NCI-H1048 (cell line): ENCODE results near the gene MYO3B.
"Not testable (repeated sequence)": the region's sequence is repeated elsewhere in the genome, so short reads cannot be mapped to it uniquely, and the experiment has no call there.

ENCODE experiments used
- DNase-seq: peaks from one replicate; lab custom pipeline; 2025; lab: John Stamatoyannopoulos, UW

Gene MYO3B

DNA sequence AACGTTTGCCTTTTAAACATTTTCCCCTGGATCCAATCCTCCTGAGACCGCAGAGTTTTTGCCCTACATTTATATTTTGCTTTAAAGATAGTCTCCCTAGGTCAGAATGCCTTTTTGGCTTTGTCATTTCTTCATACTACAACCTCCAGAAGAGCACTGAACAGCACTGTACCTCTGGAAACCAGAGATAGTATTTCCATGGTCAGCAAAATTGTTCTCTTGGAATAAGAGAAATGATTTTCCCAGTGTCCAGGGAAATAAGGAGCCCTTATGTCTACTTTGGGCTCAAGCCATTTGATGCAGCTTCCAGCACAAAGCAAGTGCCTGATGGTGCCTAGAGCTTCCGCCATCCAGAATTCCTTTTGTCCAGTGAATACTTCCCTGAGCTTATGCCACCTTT lies 461.7 kb downstream of the MYO3B start:
- DNase-seq, result no peak

DNA sequence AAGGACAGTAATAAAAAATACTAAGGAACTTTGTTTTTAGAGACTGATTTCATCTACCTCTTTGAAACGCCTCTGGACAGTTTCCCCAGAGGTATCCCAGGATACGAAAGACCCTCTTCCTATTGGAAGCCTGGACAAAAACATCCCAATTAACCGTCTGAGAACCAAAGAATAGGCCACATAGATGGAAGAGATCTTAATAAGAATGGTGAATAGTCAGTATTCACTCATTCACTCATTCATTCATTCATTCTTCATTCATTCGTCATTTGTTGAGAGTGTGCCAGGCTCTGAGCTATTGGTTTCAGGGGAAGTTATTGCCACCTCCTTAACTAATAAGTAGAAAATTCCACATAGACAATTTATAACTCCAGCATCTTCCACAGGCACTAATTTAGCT lies 464.0 kb downstream of the MYO3B start:
- DNase-seq, result no peak

DNA sequence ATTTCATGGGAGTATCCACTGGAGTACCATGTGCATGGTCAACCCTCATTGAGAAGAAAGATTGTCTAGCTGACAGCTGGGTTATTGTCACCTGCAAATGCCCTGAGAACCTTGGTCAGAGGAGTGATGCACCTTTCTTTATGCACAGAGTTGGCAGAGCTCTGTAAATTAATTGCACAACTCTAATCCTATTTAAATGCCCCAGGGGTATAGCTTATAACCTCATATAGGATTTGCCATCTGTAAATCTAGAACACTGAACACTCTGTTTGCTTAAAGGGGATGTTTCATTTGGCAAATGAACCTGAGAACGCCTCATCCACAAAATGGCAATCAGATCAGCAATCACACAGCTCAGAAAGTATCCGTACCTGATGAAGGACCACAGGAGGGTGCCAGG lies 465.4 kb downstream of the MYO3B start:
- no peak for DNase-seq

DNA sequence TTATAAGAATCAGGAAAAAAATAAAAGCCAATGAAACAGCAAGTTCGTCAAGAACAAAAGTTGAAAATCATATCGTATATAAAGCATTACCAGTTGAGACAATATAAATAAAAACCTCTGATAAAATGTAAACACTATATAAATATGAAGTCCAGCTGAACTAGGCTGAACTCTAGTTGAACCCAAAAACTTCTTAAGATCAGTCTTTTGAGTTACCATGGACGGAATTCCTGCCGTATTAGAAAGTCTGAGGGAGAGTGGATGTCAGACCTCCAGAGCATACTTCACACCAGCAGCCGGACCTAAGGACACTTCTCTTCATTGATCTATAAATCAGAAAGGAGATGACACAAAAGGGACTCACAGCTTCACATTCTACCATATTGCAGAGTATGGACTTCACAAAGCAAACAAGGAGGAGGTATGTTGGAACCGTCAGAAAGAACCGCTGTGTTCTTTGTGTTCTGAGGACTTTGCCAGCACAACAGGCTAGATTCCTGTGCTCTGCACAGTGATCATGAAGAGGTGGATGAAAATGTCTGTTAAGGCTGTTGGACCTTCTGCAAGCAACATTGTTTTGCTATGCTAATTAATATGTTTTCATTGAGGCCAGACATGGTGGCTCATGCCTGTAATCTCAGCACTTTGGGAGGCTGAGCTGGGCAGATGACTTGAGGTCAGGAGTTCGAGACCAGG lies 469.9 kb downstream of the MYO3B start:
- no peak for DNase-seq

DNA sequence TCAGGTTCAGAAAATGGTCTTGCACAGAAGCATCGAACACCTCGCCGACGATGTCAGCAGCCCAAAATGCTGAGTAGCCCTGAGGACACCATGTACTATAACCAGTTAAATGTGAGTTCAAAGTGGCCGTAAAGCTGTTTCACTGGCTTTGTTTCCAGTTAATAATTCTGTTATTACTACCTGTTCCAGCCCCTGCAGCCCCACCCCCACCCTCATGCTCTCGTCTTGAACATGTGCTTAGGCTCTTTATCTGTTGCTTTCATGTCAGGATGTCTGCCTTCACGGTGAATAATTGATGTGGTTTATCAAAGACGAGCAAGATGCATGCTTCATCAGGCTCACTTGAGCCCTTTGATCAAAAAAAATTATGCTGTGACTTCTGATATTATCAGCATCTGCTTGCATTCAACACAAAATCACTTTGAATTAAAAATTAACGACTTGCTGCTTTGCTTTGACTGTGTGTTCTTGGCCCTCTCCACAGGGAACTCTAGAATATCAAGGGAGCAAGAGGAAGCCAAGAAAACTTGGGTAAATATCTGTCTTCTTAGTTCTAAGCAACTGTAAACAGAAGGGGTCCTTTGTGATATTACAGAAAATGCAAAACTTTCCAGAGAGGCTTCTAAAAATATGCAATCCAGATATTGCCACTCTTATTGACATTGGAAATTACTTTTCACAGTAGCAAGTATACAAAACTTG lies 473.8 kb downstream of the MYO3B start:
- DNase-seq, result no peak

DNA sequence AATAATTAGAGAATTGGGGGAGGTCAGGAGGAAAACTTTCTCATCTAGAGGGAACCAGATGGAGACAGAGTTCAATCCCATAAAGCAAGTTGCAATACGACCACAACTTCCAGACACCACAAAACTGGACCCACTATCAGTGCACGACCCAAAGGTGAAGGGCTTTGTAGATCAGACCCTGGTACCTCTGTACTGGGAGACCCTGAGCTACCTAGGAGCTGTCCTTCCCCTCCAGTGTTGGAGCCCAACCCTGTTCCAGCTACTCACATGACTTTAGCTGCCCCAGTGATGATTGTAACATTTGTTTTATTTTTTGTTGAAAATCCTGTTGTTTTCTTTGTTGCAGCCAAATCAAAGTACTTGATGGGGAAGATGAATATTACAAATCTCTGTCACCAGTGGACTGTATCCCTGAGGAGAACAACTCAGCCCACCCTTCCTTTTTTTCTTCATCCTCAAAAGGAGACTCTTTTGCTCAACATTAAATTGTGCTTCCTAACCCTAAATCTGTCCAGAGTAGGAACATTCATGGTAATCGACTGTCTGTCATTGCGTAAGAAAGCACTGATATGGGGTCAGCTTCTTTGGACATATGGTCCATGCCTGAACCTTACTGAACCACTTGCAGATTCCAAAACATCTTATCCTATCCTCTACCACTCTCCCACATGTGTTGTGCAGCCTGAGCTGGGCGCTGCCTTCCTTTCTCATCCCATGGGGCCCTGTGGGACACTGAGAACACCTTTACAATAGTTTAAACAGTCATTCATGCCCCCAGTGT lies 474.9 kb downstream of the MYO3B start:
- DNase-seq, result no peak

DNA sequence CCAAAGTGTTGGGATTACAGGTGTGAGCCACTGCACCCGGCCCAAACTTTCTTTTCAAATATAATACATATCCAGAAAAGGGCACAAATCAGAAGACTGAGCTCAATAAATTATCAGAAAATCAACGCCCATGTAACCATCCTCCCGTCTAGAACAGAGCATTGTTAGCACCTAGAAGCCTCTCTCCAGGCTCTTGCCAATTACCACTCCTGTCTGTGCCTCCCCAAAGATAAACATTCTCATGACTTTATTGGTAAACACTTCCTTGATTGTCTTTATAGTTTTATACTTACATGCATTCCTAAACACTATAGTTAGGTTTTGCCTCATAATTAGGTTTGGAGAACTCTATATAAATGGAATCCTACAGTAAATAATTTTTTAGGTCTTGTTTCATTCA lies 478.7 kb downstream of the MYO3B start:
- no peak for DNase-seq

DNA sequence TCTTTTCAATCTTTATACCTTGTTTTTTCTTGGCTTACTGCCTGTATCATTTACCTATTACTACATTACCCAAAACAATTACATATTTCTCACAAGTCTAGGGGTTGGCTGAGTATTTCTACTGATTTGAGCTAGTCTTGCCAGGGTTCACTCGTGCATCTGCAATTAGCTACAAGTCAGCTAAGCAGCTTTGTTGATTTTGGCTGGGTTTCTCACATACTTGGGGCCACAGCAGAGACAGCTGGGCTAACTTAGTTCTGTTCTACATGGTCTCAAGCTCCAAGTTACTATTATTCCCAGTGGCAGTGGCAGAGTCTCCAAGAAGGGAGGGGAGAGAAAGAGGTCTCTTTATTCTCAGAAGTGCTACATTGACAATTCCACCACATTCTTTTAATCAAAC lies 482.5 kb downstream of the MYO3B start:
- no peak for DNase-seq

DNA sequence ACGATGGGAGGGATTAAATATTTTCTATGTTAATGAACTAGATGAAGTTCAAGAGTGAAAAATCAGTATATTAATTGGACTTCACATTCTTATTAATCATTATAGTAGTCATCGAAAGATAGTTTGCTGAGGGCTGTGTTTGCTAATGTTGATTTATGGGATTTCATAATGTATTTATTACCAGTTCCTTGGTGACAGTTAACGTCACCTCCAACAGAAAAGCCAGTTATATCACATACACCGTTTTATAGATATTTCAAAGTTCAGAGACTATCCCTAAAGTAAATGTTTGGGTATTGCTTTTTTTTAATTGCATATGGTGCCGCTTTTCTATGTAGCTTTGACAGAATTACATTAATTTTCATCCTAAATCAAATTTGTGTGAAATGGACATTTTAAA lies 487.8 kb downstream of the MYO3B start:
- DNase-seq, result no peak

DNA sequence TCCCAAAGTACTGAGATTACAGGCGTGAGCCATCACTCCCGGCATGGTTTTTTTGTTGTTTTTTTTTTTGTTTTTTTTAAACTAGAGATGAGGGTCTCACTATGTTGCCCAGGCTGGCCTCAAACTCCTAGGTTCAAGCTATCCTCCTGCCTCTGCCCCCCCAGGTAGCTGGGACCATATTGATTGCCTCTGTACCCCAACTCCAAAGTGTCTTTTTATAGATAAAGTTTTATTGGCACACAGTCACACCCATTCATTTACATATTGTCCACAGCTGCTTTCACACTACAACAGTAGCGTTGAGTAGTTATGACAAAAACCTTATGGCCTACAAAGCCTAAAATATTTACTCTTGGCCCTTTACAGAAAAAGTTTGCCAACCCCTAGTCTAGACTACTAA lies 492.0 kb downstream of the MYO3B start:
- DNase-seq, result no peak

DNA sequence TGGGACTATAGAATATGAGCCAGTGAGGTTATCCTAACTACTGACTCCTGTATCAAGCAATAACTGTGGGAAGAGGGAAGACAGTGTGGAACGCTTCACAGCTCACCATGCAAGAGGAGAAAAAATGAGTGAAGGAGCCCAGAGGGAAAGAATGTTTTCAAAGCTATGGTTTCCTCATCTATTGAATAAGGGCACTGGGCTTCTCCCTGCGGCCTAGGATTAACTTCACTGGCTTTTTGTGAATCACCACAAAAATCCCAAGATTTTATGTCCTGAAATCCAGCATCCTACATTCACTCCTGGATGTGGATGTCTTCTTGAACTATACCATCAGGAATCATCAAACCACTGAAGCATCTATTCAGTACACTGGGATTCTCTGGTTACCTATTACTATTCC lies 492.7 kb downstream of the MYO3B start:
- DNase-seq, result no peak

DNA sequence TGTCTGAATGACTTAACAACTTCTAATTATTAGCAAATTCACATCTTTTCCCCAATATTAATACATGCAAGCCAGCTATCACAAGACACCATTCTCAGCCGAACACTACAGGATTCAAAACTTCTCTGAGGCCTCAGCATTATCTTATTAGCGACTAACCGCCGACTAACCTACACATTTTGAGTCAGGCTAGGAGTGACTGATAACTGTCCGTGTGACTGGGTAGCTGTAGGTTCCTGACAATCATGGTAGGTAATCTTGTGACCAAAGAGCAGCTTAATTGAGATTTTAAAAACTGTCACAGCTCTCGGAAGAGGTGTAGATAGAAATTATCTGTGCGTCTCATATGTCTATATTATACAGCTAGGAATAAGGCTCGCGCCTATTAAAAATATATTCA lies 493.1 kb downstream of the MYO3B start:
- DNase-seq, result no peak

DNA sequence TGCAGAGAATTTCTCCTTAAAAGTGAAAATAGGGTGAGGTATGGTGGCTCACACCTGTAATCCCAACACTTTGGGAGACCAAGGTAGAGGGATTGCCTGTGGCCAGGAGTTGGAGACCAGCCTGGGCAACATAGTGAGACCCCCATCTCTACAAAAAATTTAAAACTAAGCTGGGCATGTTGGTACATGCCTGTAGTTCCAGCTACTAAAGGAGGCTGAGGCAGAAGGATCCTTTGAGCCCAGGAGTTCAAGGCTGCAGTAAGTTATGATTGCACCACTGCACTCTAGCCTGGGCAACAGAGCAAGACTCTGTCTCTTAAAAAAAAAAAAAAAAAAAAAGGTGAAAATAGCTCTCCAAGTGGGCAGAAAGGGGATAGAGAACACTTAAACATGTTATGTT lies 496.3 kb downstream of the MYO3B start:
- not testable (repeated sequence) for DNase-seq

DNA sequence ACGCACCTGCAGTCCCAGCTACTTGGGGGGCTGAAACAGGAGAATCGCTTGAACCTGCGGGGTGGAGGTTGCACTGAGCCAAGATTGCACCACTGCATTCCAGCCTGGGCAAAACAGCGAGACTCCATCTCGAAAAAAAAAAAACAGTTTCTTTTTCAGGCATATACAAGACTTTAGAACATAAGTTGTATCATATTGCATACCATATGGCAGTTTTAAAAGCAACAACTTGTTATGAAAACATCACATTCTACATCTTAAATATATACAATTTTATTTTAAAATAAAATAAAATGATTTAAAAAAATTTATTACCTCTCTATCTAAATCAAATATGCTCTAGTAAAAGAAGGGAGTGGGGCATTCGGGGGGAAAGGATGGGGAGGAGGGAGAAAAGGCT lies 497.8 kb downstream of the MYO3B start:
- DNase-seq, result no peak

DNA sequence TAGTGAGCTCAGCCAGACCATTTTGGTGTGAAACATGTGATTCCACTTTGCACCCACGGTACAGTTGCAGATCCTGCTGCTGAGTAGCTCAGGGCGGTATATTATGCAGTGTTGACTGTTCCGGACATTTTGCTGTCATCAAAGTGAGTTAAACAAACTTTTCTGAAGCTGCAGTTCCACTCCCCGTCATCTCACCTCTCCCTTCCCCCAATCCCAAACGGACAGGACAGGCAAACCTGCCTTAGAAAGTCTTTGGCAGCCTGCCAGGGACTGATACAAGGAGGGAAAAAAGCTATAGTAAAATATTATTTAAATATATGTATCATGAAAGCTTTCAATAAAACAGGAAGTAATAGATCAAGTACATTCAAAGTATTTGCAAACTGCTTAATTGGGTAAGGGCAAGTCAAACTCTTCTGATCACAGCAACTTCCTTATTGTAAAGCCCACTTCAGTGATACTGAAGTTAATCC lies 501.7 kb downstream of the MYO3B start:
- no peak for DNase-seq

DNA sequence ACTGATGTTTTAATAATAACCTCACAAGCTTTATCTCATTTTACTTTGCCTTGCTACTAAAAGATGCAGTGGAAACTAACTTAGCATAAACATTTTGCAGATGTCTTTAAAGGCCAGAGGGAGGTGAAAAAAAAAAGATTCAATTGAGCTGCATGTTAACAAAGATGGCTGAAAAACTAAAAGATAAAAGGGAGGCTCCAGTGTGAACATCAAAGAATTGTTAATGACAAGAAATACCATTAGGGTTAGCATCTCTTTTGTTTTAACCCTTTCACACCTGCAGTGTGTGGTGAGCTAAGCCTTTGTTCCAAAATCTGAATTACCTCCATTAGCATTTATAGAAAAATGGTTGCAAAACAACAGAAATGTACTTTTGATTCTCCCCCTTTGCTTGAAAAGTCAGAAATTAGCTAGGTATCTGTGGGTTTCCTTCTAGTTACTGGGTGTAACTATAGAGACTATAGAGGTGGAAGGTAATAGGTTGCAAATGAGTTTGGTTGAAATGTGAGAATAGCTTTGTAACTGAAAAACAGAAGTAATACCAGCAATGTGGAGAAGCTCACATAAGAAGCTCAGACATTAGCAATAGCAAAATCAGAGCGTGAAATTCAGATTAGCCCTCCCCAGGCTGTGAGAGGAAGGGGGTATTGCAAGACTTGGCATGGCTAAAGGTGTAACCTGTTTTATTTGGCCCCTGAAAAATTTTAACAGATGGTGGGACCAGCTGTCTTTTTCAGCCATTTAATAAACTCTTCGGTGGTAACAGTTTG lies 502.4 kb downstream of the MYO3B start:
- no peak for DNase-seq

DNA sequence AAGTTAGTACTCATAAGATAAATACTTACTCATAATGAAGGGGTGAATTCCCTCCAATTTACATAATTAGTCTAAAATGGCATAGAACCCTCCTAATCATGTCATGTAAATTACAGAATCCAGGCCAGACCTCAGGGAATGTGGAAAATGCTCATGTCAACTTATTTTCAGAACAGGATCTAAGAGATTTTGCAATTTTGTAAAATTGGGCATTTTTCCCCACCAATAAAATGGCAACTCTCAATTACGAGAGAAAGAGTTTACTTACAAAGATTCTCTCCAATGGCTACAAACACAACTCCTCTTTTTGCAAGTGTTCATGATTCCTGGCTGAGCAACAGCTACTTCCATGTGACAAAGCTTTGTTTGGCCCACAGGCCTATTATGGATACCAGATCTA lies 503.4 kb downstream of the MYO3B start:
- DNase-seq, result no peak

DNA sequence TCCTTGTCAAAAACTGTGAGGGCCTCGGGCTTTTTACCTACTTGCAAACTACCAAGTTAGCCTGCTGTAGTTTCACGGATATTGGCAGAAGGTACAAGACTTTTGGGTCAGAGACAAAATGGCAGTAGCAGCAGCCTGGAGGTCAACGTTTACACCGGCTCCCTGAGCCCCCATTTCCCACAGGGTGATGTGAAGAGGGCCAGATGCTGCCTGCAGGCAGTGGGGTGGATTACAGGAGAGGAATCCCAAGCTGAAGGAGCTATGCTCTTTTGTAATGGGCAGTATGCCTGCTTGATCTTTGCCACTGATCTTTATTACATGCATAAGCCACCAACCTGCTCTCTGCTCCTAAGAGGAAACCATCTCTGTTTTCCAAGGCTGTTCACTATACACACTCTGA lies 507.6 kb downstream of the MYO3B start:
- DNase-seq, result no peak

DNA sequence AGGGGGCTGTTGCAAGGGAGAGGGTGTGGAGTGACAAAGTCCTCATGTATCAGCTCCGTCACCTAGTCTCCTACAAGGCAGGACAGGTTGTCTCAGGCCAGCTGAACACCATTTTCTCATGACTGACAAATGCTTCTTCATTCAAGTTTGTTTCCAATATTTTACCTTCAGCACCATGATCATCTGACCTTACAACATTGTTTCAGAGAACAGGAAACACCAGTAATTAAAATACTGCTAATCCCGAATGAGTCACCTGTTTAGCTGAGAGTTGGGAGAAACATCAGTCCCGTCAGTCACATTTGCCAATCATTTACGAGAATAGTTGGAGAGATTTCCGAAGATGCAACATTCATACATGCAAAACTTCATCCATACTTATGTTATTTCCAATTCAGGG lies 511.5 kb downstream of the MYO3B start:
- DNase-seq, result no peak

DNA sequence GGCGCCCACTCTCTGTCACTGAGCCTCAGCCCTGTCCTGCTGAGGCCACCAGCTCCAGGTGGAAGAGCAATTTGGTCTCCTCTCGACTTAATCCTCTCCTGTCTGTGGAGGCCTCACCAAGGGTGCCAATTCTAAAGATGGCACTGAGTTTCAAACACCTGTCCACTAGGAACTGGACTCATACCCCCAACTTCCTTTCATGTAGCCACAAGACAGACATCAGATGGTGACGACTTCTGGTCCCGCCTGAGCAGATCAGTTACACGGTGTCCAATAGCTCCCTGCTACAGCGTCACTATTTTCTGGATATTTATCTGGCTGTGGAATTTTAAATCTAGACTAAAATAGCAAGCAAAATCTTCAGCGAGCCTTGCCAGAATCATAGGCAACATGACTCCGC lies 512.7 kb downstream of the MYO3B start:
- no peak for DNase-seq

DNA sequence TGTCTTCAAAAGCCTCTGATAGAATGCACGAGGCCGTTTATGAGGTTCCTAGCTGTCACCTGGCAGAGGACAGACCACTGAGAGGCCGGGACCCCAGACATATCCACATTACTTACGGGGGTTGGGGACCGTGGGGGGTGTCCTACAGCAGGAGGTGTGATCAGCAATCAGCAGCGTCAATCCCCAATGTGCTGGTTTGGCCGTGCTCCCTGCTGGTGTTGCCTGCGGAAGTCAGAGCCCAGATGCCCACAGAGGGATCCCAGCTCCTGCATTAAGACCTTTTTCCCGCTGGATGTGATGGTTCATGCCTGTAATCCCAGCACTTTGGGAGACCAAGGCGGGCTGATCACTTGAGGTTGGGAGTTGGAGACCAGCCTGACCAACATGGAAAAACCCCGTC lies 516.4 kb downstream of the MYO3B start:
- DNase-seq, result no peak
